ENCODE results near the gene GIGYF2.
"Not testable (repeated sequence)": the region's sequence is repeated elsewhere in the genome, so short reads cannot be mapped to it uniquely, and the experiment has no call there.

The GIGYF2 gene

DNA sequence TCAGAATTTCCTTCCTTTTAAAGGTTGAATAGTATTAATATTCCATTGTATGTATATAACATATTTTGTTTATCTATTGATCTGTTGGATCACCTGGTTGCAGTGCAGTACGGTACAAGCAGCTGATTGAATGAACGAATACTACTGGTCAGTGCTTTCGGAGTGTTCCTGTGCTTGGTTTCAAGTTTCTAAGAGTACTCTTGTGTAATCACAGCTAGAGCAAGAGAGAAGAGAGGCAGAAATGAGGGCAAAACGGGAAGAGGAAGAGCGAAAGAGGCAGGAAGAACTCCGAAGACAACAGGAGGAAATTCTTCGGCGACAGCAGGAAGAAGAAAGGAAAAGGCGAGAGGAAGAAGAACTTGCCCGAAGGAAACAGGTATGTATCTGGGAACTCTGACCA lies 119.5 kb downstream of the GIGYF2 start:
- no peak for DNase-seq (ENCODE audit: low read depth)

- no peak for DNase-seq (ENCODE audit: low read depth)
Measured at GRCh38 chr2:232817756-232818155, 120.6 kb downstream of the GIGYF2 start.

DNA sequence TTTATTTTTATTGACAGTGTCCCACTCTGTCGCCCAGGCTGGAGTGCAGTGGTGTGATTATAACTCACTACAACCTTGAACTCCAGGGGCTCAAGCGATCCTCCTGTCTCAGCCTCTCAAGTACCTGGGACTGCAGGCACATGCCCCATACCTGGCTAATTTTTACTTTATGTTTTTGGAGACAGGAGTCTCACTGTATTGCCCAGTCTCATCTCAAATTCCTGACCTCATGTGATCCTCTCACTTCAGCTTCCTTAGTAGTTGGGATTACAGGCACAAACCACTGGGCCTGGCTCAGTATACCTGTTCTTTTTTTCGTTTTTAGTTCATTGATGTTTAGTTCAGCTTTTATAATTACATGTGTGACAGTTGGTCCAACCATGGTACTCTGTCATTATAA lies 132.9 kb downstream of the GIGYF2 start:
- no peak for DNase-seq (ENCODE audit: low read depth)

DNA sequence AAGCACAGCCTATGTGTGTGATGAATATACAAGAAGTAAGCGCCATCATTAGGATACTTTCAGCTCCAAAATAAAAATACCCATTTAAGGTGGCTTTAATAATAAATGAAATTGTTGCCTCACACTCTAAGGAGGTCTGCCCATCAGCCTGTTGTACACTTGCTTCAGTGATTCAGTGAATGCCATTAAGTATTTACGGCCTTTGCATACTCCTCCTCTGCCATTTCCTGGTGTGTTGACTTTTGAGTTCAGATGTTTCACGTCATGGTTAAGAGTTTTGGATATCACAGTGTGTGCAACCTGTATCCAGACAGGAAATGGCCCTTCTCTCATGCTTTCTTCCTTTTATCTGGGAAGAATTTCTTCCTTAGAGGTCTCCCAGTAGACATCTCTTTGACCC lies 134.4 kb downstream of the GIGYF2 start:
- DNase-seq (ENCODE audit: low read depth) = no peak

GRCh38 chr2:232833830-232834229 lies 136.7 kb downstream of the GIGYF2 start:
- DNase-seq (ENCODE audit: low read depth) = no peak

- no peak for DNase-seq (ENCODE audit: low read depth)
Measured at GRCh38 chr2:232835687-232836208, 138.6 kb downstream of the GIGYF2 start.

DNA sequence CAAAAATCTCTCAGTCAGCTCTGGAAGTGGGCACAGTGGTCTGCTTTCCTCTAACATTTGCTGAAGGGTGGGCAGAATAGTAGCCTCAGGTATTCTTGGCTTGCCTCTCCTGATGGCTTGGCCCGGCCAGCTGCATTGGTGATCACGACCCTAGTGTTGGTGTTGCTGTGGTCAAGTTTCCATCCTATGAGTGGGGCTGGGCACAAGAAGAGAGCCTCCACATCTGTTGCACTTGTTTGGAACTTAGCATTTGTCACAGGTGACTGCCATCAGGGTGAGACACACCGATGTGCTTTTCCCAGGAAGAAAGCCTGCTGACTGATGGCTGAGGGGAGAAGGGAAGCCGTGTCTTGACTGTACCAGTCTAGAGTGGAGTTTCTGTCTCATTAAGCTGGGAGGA lies 139.8 kb downstream of the GIGYF2 start:
- DNase-seq (ENCODE audit: low read depth) = no peak

GRCh38 chr2:232838406-232838874 lies 141.3 kb downstream of the GIGYF2 start:
- no peak for DNase-seq (ENCODE audit: low read depth)

DNA sequence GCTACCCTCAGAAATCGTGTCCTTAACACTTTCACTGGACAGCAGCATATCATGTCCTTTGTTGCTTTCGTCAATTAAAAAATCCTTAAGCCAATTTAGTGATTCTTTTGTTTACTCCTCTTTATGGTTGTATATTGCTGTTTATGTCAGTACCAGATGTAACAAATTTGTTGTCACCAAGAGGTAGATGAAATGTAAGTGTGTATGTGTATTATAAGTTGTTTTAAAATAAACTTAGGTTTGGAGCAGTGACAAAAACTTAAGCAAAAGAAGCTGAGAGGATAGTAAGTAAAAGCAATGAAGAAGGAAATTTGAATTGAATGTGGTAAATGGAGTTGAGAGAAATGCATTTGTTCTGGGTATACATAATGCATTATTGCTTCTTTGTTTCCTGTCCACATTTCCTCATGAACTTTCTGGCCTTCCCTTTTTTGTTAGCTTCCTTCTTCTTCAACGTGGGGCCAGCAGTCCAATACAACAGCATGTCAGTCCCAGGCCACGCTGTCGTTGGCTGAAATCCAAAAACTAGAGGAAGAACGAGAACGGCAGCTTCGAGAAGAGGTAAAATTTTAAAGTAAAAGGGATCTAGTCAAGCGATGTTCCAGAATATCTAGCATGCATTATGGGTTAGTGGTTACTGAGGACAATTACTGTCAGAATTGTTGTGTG lies 142.4 kb downstream of the GIGYF2 start:
- no peak for DNase-seq (ENCODE audit: low read depth)

DNA sequence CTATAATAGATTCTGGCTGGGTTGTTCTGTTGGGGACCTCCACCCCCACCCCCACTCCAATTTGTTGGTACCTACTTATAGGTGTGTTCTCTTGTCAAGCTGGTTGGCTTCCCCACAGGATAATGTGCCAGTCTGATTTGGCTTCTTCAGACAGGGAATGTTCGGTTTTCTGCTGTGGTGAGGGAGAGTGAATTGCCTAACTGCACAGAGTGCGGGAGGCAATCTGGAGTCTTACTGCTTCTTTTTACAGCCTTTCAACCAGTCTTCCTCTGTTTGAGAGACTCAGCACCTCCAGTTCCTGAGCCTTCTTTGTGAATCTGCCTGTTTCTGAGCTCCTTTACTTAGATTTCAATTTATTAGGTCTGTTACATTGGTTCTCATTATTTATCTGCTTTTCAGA lies 145.6 kb downstream of the GIGYF2 start:
- no peak for DNase-seq (ENCODE audit: low read depth)

DNA sequence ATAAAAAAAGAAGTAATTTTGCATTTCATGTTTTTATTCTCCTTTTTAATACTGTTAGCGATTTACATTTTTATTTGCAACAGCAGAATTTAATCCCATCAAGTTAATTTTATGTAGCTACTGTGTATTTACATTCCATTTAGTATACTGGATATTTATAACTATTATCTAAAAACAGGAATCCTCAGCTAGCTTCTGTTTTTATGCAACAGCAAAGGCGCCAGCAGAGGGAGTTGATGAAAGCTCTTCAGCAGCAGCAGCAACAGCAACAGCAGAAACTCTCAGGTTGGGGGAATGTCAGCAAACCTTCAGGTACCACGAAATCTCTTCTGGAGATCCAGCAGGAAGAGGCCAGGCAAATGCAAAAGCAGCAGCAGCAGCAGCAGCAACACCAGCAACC lies 146.7 kb downstream of the GIGYF2 start:
- no peak for DNase-seq (ENCODE audit: low read depth)

DNA sequence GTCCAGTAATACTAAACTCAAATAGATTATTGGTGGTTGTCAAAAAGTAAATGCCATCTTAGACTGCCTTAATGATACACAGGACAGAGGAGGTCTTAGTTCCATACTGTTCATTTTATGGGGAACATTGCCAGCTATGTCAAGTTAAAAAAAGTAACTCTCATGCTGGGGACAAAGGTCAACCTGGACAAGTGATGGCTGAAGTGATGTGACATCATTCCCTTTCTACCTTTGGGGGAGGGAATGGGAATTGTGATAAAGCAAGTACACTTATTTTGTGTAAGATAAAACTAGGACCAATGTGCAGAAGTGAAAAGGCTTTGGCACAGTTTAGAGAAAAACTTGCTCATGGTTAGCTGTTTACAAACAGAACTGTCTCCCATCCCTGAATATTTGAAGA lies 148.9 kb downstream of the GIGYF2 start:
- DNase-seq (ENCODE audit: low read depth) = no peak

DNA sequence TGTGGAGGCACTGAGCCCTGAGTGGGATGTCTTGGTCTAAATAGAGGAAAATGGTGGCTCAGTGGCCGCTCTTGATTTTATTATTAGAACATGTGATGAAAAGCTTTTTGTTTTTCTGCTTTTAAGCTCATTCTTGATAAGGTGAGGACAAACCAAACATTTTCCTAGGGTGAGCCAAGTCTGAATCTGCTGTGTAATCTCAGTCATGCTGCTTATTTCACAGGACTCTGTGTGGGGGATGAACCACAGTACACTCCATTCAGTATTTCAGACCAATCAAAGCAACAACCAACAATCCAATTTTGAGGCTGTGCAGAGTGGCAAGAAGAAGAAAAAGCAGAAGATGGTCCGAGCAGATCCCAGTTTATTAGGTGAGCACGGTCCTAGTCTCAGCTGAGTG lies 152.9 kb downstream of the GIGYF2 start:
- DNase-seq (ENCODE audit: low read depth) = no peak

DNA sequence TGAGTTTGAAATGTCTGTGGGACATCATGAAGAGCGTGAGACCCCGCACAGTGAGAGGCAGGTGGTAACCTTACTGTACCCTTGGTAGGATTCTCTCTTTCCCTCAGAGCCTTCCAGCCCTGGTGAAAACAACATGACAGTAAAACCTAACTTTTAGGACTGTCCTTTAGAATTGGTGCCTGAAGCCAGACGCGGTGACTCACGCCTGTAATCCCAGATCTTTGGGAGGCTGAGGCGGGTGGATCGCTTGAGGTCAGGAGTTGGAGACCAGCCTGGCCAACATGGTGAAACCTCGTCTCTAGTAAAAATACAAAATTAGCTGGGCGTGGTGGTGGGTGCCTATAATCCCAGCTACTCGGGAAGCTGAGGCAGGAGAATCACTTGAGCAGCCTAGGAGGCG lies 154.9 kb downstream of the GIGYF2 start:
- DNase-seq (ENCODE audit: low read depth) = not testable (repeated sequence)

- no peak for DNase-seq (ENCODE audit: low read depth)
Measured at GRCh38 chr2:232852676-232853075, 155.5 kb downstream of the GIGYF2 start.

- peak; percentile 64 for DNase-seq (ENCODE audit: low read depth)
Measured at GRCh38 chr2:232854082-232854481, 157.0 kb downstream of the GIGYF2 start.

DNA sequence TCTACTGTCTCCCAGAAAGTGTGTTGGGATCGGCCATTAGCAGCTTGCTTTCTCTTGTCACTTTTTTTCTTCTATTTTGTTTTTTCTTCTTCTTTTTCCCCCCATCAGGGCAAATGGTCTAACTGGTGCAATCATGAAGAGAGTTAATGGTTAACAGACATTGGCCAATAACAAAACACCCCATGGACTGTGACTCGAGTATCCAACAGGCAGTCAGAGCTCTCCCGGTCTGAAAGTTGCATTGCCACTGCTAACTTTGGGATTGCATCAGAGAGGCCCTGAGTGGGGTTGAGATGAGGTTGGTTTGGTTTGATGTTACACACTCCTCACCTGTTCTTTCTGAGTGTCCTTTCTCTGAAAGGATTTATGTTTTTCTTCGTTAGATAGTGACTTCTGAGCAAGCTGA lies 160.0 kb downstream of the GIGYF2 start:
- no peak for DNase-seq (ENCODE audit: low read depth)

DNA sequence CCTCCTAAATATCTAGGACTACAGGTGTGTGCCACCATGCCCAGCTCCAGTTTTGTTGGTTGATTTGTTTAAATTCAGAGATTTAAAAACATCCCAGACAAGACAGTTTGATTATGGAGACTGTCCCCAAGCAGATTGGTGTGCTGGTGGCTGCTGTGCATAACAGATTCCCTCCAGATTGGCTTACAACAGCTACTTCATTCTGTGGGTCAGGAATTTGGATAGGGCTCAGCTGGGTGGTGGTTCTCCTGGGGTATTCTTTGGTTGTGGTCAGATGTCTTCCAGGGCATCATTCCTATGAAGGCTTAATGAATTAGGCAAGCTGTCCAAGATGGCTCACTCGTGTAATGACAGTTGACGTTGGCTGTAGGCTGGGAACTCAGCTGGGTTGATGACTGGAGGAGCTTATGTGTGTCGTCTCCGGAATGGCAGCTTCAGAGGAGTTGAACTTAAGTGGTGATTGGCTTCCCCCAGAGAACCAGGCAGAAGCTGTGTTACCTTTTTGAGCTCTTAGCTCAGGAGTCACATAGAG lies 162.3 kb downstream of the GIGYF2 start:
- no peak for DNase-seq (ENCODE audit: low read depth)

- DNase-seq (ENCODE audit: low read depth) = no peak
Measured at GRCh38 chr2:232860593-232861241, 163.6 kb downstream of the GIGYF2 start.

- DNase-seq (ENCODE audit: low read depth) = no peak
Measured at GRCh38 chr2:232861353-232861752, 164.2 kb downstream of the GIGYF2 start.

GRCh38 chr2:232863996-232864395 lies 166.9 kb downstream of the GIGYF2 start:
- no peak for DNase-seq (ENCODE audit: low read depth)

- DNase-seq (ENCODE audit: low read depth) = no peak
Measured at GRCh38 chr2:232865165-232865564, 168.0 kb downstream of the GIGYF2 start.

- no peak for DNase-seq (ENCODE audit: low read depth)
Measured at GRCh38 chr2:232866104-232866503, 169.0 kb downstream of the GIGYF2 start.

Measured in HS-27A (cell line).